Activated CD8-positive, alpha-beta memory T cell treated with anti-CD3 and anti-CD28 coated beads, Interleukin-2, amount 50 U/mL, for 1 hour (primary cell): ENCODE results near the gene LARGE1.

Source experiments
- DNase-seq: peaks from one replicate; pipeline ENCODE4 v3.0.0-alpha.2; 2020; ENCODE audit errors: extremely low read depth

LARGE1 gene

DNA sequence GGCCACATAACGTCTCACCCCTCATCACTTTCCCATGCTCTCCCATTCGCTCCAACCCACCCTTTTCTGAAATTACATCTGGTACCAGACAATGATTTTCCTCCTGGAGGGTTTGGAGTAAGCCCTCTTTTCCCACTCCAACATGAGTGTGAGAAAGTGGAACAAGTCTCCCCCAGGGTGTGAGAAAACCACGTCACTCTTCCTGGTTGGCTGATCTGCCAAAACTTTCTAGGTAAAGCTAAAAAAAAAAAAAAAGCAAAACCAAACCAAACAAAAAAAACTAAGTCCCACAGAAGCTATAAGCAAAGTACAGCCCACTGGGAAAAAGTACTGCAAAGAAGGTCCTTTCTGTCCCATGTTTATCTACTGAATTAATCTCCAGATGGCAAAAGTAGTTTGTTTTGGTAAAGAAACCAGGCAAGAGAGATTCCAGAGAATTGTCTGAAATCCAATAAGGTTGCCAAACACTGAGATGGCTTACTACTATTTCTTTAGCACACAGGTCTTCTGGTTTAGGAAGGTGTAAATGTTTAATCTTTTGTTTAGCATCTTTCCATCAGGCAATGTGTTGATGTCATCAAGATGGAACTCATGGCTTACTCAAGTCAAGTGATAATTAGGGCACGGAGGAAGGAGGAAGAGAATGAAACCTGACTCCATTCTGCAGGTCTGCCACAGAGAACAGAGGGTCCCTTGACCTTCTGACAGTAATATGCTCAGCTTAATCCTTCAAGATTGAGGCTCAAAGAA lies 395.6 kb downstream of the LARGE1 start:
- DNase-seq, result no peak

- DNase-seq, result no peak
These were observed 398.2 kb downstream of the LARGE1 start for GRCh38 chr22:33521879-33522665.

DNA sequence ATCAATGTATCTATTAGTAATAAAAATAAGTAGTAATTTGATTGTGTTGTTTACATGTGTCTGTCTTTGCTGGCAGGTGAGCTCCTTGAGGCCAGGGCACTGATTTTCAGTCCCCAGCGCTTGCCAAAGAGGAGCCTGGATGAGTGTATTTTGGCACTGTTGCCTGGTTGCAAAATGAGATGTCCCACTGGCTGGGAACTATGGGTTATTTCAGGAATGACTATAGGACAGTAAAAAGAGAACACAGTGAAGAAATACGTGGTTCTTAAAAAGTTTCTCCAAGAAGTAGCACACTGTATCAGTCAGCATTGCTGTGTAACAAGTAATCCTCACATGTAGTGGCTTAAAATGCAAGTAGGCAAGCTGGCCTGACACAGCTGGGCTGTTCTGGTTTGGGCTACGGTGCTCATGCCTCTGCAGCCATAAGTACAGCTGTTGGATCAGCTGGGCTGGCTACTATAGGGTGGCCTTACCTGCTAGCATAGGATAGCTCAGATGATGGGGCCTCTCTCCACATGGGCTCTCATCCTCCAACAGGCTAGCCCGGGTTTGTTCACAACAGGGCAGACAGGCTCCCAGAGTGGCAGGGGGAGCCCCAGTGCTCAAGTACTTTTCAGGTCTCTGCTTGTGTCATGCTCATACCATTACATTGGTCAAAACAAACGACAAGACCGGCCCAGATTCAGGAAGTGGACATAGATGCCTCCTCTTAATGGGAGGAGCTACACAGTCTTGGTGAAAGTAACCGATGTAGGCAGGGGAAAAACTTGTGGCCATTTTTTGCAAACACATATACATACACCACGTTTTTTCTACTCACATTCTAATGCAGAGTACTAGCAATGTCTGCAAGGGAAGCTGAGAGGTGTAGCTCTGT lies 399.1 kb downstream of the LARGE1 start:
- no peak for DNase-seq

GRCh38 chr22:33519974-33520903 lies 400.0 kb downstream of the LARGE1 start:
- no peak for DNase-seq

- no peak for DNase-seq
These were observed 401.0 kb downstream of the LARGE1 start for GRCh38 chr22:33519071-33519973.

- DNase-seq, result no peak
These were observed 401.9 kb downstream of the LARGE1 start for GRCh38 chr22:33518405-33518804.

DNA sequence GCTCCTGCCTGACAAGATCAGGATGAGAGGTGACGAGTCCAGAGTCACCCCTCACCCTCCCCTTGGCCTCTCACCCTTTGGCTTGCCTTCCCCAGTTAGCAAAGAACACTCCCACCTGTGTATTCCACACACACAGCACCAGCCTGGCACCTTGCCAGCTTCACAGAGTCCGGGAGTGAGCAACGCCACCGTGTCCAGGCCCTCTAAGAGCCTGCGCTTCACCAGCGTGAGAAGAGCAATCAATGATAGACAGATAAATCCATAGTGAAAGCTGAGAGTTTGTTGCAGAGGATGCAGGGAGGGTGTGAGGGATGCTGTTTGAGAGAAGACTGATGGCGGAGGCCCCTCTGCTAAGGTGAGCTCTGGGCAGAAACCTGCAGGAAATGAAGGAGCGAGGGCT lies 404.5 kb downstream of the LARGE1 start:
- DNase-seq, result no peak

DNA sequence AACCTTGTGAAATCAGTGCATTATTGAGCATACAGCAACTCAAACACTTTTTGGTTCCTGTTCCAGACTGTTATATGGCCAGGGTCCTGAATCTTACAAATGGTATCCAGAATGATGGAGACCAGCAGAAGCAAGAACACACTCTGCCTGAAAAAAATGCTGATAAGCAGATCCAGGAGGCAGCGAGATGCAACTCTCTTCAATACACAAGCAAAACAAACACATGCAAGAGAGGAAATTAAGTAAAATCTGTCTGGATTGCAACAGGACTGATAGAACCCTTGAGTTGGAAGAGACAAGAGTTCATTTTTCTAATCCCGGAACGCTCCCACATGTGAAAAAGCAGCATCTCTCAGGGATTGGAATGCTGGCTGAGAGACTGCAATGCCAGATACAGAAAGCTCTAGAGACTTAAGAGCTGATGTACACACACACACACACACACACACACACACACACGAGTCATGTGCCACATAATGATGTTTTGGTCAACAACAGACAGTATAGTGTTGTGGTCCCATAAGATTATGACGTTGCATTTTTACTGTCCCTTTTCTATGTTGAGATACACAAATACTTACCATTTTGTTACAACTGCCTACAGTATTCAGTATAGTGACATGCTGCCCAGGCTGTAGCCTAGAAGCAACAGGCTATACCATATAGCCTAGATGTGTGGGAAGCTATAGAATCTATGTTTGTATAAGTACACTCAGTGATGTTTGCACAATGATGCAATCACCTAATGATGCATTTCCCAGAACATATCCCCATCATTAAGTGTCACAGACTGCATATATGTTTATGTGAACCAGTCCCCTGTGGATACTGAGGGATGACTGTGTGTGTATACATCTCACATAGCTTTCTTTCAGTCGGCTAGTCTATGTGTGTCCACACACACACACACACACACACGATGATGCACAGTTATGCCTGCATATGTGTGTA lies 406.6 kb downstream of the LARGE1 start:
- DNase-seq, result no peak

DNA sequence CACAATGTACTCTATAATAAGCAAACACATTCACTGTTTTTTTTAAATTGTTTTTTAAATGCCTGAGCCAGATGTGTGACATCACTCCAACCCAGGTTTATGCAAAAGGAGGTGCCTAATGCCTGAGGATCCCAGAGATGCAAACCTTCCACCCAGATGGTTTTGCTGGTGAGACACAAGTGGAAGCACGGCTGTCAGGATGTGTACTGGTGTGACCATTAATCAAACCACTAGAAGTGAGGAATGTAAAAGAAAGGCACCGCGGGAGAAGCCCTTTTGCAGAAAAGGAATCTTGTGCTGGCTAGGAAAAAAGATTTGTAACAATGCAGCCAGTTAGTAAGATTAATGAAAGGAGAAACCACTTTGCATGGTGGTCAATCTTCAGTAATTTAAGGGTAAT lies 407.4 kb downstream of the LARGE1 start:
- DNase-seq, result no peak

DNA sequence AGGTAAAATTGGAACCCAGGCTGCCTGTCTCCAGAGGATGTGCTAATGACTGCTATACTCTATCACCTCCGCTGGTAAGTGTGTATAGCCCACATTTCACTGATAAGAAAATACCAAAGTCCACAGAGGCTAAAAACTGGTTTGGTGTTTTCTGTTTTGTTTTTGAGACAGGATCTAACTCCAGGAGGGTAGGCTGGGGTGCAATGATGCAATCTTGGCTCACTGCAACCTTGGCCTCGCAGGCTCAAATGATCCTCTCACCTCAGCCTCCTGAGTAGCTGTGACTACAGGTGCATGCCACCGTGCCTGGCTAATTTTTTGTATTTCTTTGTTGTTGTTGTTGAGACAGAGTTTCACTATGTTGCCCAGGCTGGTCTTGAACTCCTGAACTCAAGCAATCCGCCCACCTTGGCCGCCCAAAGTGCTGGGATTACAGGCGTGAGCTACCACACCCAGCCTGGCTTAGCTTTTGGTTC lies 409.8 kb downstream of the LARGE1 start:
- DNase-seq, result no peak

DNA sequence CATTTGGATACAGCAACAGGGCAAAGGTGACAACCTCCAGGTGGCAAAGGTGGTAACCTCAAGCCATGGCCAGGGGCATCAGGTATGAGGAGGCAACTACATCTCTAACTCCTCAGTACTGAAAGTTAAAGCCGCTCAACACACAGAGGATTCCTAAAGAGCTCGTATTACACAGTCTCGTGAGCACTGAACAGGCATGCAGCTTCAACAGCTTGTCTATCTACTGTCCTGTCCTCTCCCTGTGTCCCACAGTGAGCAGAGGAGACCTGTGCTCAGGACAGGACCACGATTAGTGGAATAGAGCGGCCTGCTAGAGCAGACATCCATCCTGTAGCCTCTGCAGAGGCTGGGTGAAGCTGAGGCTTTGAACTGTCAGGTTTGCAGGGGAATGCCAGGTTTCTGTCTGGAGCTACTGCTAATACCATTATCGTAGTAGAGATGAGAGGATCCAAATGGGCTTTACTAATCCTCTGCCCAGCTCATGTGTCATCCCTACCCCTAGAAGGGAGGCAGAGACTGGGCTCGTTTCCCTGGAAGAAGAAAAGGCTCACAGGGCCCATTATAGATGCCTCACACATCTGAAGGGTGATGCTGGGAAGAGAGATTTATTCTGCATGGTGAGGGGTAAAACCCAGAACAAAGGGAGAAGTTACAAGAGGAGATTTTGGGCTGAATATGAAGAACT lies 415.2 kb downstream of the LARGE1 start:
- DNase-seq, result no peak

DNA sequence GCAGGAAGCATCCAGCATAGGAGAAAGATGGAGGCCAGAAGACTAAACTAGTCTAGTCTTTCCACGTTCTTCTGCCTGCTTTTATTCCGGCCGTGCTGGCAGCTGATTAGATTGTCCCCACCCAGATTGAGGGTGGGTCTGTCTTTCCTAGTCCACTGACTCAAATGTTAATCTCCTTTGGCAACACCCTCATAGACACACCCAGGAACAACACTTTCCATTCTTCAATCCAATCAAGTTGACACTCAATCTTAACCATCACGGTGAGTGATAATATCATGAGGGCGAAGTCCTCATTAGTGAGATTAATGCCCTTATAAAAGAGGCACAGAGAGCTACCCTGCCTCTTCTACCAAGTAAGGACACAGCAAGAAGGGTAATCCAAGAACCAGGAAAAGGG lies 424.2 kb downstream of the LARGE1 start:
- DNase-seq, result no peak

GRCh38 chr22:33493476-33494205 lies 426.6 kb downstream of the LARGE1 start:
- no peak for DNase-seq

DNA sequence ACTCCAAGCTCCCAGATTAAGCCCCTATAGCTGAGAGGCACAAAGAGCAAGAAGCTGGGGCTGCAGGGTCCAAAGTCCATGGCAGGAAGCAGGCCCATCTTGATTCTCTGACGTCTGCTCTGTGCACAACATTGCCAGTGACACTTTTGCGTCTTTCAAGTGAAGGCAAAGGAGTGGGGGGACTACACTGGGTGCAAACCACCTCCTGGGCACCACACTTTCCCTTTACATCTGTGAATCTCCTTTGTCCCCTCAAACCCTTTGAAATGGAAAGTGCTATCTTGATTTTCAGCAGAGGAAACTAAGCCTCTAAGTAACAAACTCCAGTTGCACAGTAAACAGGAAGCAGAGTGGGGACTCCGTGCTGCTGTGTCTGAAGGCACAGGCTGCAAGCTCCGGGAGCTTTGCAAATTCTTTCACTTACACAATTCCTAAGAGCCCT lies 428.0 kb downstream of the LARGE1 start:
- DNase-seq, result no peak

GRCh38 chr22:33487041-33487716 lies 433.1 kb downstream of the LARGE1 start:
- DNase-seq, result no peak

DNA sequence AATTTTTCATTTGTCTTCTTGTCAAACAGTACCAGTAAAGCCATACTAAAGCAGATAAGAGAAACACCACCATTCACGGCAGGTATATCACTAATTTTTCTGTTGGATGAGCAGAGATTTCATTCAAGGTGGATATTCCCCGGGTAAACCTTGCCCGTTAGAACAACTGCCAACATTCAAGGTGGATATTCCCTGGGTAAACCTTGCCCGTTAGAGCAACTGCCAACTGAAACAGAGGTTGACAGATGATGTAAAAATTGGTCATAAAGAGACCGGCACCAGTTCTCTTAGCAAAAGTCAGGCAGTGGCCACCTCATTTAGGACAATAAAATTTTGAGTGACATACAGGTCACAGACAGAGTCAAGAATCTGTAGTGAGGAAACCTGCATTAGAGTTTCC lies 438.7 kb downstream of the LARGE1 start:
- no peak for DNase-seq
